Hematopoietic multipotent progenitor cell treated with erythropoietin and hydrocortisone succinate and interleukin-3 and kit ligand, for 15 days (in vitro differentiated cells): ENCODE results near the gene ATP9B.

Experiments
- DNase-seq: peaks from one replicate; pipeline ENCODE4 v3.0.0-alpha.2; 2015; ENCODE audit warnings: low spot score

ATP9B gene

GRCh38 chr18:79413025-79413424, 343.8 kb downstream of the ATP9B start:
- DNase-seq = no peak

- DNase-seq = no peak
Observed at GRCh38 chr18:79413426-79413825, 344.2 kb downstream of the ATP9B start.

- DNase-seq = no peak
Observed at GRCh38 chr18:79413901-79414300, 344.7 kb downstream of the ATP9B start.

GRCh38 chr18:79416022-79416676, 347.0 kb downstream of the ATP9B start:
- DNase-seq = no peak

GRCh38 chr18:79416677-79417052, 347.5 kb downstream of the ATP9B start:
- no peak for DNase-seq

GRCh38 chr18:79418236-79418635, 349.0 kb downstream of the ATP9B start:
- no peak for DNase-seq

GRCh38 chr18:79418642-79419041, 349.4 kb downstream of the ATP9B start:
- DNase-seq = no peak

GRCh38 chr18:79420033-79420745, 351.0 kb downstream of the ATP9B start:
- no peak for DNase-seq

- DNase-seq = no peak
Observed at GRCh38 chr18:79421275-79421857, 352.2 kb downstream of the ATP9B start.

GRCh38 chr18:79422022-79422782, 353.0 kb downstream of the ATP9B start:
- DNase-seq = no peak

- DNase-seq = no peak
Observed at GRCh38 chr18:79422783-79423165, 353.6 kb downstream of the ATP9B start.

- DNase-seq = no peak
Observed at GRCh38 chr18:79423211-79424007, 354.2 kb downstream of the ATP9B start.

- DNase-seq = no peak
Observed at GRCh38 chr18:79424008-79424565, 354.9 kb downstream of the ATP9B start.

- DNase-seq = no peak
Observed at GRCh38 chr18:79424880-79425568, 355.8 kb downstream of the ATP9B start.

GRCh38 chr18:79425569-79425886, 356.3 kb downstream of the ATP9B start:
- DNase-seq = no peak

- no peak for DNase-seq
Observed at GRCh38 chr18:79426376-79427300, 357.4 kb downstream of the ATP9B start.

- no peak for DNase-seq
Observed at GRCh38 chr18:79427368-79428225, 358.4 kb downstream of the ATP9B start.
